ENCODE data around the gene DCC.
A peak's percentile ranks its signal among the peaks of the same experiment; 100 is the strongest.

Gene DCC

DNA sequence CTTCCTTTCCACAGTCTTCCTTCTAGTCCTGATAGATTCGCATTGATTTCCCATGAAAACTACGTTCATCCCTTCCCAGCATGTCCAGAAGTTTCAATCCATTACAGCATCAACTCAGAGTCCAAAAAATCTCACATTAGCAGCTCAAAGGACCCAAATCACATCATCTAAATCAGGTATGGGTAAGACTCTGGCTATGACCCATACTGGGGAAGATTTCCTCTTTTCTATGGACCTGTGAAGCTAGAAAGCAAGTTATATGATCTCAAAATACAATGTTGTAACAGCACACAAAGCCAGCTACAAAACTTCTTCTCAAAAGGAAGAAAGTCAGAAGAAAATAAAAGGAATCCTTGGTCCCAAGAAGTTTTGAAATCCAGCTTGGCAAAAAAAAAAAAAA lies 5.7 kb upstream of the DCC start:
- H3K36me3 ChIP-seq (ENCODE audit: insufficient read depth, low read length), result no peaks in the 10 kb centered on the region
- 92% methylated on average over 2 of the region's 2 CpGs for WGBS
- H3K4me3 ChIP-seq (ENCODE audit: low read length), result no peak overlapping the region
- peaks cover 16% of the 10 kb centered on the region for H3K27me3 ChIP-seq (ENCODE audit: insufficient read depth, low read length)
- peaks cover 2% of the 10 kb centered on the region; the same call in 1 of the 2 replicates for H3K4me1 ChIP-seq (ENCODE audit: insufficient read depth, low read length)
- no peaks in the 10 kb centered on the region for H3K9me3 ChIP-seq (ENCODE audit: insufficient read depth, low read depth, low read length)
- H3K27ac ChIP-seq (ENCODE audit: low read depth, low read length), result no peak overlapping the region
- H3K9ac ChIP-seq (ENCODE audit: low read depth, low read length), result no peak overlapping the region

- no CpG with 5 or more reads among the region's 1 CpG for WGBS
- H3K27ac ChIP-seq (ENCODE audit: low read depth, low read length), result no peak overlapping the region
- H3K4me3 ChIP-seq (ENCODE audit: low read length), result no peak overlapping the region
- H3K27me3 ChIP-seq (ENCODE audit: insufficient read depth, low read length), result peaks cover 22% of the 10 kb centered on the region
- no peak overlapping the region for H3K9ac ChIP-seq (ENCODE audit: low read depth, low read length)
- peaks cover 5% of the 10 kb centered on the region; the same call in 1 of the 2 replicates for H3K4me1 ChIP-seq (ENCODE audit: insufficient read depth, low read length)
- no peaks in the 10 kb centered on the region for H3K9me3 ChIP-seq (ENCODE audit: insufficient read depth, low read depth, low read length)
- no peaks in the 10 kb centered on the region for H3K36me3 ChIP-seq (ENCODE audit: insufficient read depth, low read length)
Measured at GRCh38 chr18:52334896-52335295, 5.1 kb upstream of the DCC start.

DNA sequence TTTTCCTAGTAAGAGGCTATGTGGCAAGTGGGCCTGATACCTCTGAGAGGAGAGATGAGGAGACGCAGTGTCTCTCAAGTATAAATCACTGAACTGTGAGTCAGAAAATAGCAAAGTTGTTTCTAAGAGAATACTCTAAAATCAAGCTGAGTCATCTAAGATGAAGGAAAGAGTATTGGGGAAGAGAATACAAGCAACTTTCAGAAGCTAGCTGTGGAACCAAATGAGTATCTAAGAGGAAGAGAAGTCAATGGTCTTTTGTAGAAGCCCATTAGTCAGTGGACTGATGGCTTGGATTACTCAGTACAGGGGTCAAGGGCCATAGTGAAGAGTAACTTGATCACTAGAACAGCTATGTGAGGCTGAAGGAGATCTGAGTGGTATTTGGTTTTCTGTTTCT lies 2.7 kb upstream of the DCC start:
- 87% methylated on average over 1 of the region's 1 CpG for WGBS
- no peak overlapping the region for H3K9ac ChIP-seq (ENCODE audit: low read depth, low read length)
- H3K9me3 ChIP-seq (ENCODE audit: insufficient read depth, low read depth, low read length), result no peaks in the 10 kb centered on the region
- peaks cover 17% of the 10 kb centered on the region for H3K4me1 ChIP-seq (ENCODE audit: insufficient read depth, low read length)
- H3K36me3 ChIP-seq (ENCODE audit: insufficient read depth, low read length), result no peaks in the 10 kb centered on the region
- no peak overlapping the region for H3K4me3 ChIP-seq (ENCODE audit: low read length)
- no peak overlapping the region for H3K27ac ChIP-seq (ENCODE audit: low read depth, low read length)
- H3K27me3 ChIP-seq (ENCODE audit: insufficient read depth, low read length), result peaks cover 45% of the 10 kb centered on the region

GRCh38 chr18:52340406-52341102 lies 557 bp downstream of the DCC start:
- Histone ChIP-seq H3K4me1 (ENCODE audit: insufficient read depth, low read length) (peaks cover 17% of the 10 kb centered on the region), H3K4me3 (ENCODE audit: low read length) (peak overlapping the region; percentile 70), H3K36me3 (ENCODE audit: insufficient read depth, low read length) (no peaks in the 10 kb centered on the region), H3K9ac (ENCODE audit: low read depth, low read length) (no peak overlapping the region), H3K27ac (ENCODE audit: low read depth, low read length) (no peak overlapping the region), H3K27me3 (ENCODE audit: insufficient read depth, low read length) (peaks cover 53% of the 10 kb centered on the region), H3K9me3 (ENCODE audit: insufficient read depth, low read depth, low read length) (no peaks in the 10 kb centered on the region)
- 3% methylated on average over 30 of the region's 32 CpGs for WGBS

DNA sequence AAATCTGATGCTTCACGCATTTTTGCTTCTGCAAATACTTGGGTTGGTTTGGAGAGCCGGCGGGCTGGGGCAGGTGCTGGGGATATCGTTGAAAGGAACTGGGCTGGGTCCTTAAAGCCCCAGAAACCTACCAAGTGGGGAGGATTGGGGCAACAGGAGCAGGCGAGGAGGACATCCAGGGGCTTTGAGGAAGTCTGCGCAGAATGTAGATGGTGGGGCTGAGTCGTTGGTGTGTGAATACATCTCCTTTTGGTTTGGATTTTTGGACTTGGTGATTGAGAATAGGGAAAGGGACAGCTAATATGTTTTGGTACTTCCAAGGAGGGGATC lies 1.1 kb downstream of the DCC start:
- H3K27me3 ChIP-seq (ENCODE audit: insufficient read depth, low read length), result peaks cover 53% of the 10 kb centered on the region
- 6% methylated on average over 7 of the region's 7 CpGs for WGBS

DNA sequence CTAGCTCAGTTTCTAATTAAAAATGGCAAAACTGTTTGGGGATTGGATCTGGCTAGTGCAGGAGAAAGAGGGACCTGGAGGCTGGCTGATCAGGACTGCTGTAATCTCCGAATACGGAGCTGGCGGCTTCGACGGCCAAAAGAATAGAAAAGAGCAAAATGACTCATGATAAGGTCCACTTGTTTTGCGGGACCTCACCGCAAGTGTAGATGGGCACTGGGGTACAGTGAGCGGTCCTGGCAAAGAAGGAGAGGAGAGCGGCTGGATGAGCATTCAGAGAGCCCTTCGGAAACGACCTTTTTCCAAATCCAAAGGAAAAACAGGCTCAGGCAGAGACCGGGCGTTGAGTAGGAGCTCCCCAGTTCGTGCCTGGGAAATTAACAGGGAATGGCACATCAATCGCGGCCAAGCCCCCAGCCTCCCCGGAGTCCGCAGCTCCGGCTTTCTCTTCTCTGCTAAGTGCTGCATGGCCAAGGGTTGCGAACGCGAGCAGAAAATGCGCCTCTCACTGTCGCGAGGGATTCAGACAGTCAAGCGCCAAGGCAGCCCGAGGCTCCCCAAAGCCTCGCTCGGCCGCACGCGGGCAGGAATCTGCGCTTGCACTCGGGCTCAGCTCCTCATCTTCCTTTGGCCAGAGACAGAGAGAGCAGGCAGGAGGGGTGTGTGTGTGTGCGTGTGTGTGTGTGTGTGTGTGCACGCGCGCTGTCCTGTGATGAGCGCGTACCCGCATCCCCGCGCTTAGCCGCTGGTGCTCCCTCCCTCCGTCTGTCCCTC lies 1.8 kb downstream of the DCC start:
- Histone ChIP-seq H3K9me3 (ENCODE audit: insufficient read depth, low read depth, low read length) (no peaks in the 10 kb centered on the region), H3K36me3 (ENCODE audit: insufficient read depth, low read length) (no peaks in the 10 kb centered on the region), H3K4me1 (ENCODE audit: insufficient read depth, low read length) (peaks cover 17% of the 10 kb centered on the region), H3K9ac (ENCODE audit: low read depth, low read length) (0 out of 2 replicates have a peak overlapping the region, but pooled peaks have one; percentile 0), H3K4me3 (ENCODE audit: low read length) (peak overlapping the region; percentile 70), H3K27ac (ENCODE audit: low read depth, low read length) (no peak overlapping the region), H3K27me3 (ENCODE audit: insufficient read depth, low read length) (peaks cover 53% of the 10 kb centered on the region)
- 1% methylated on average over 40 of the region's 45 CpGs for WGBS

More for the DNA sequence above, 1.1 kb downstream of the DCC start:
- Histone ChIP-seq H3K9ac (ENCODE audit: low read depth, low read length) (no peak overlapping the region), H3K36me3 (ENCODE audit: insufficient read depth, low read length) (no peaks in the 10 kb centered on the region), H3K4me3 (ENCODE audit: low read length) (peak overlapping the region; percentile 70), H3K4me1 (ENCODE audit: insufficient read depth, low read length) (peaks cover 17% of the 10 kb centered on the region), H3K9me3 (ENCODE audit: insufficient read depth, low read depth, low read length) (no peaks in the 10 kb centered on the region), H3K27ac (ENCODE audit: low read depth, low read length) (no peak overlapping the region)

- 34% methylated on average over 5 of the region's 6 CpGs for WGBS
Measured at GRCh38 chr18:52342456-52342855, 2.5 kb downstream of the DCC start.

DNA sequence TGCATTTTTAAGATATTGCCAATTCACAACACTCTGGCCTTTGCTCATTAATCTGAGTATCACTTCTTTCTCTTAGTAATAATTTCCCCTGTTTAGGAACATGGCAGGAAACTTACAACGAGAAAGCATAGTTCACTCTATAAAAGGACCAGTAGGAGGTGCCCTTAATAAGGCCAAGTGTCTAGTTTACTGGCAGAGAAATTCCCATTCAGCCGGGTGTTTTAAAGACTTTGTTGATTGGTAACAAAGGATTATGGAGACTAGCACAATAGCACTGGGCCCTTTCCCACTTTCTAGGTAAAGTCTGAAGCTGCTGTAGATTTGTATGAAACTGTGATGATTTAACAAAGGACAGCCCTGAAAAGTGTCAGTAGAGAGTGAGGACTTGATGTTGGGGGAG lies 3.1 kb downstream of the DCC start:
- H3K9ac ChIP-seq (ENCODE audit: low read depth, low read length), result no peak overlapping the region
- peaks cover 3% of the 10 kb centered on the region; the same call in 1 of the 2 replicates for H3K9me3 ChIP-seq (ENCODE audit: insufficient read depth, low read depth, low read length)
- H3K27me3 ChIP-seq (ENCODE audit: insufficient read depth, low read length), result peaks cover 49% of the 10 kb centered on the region
- peaks cover 17% of the 10 kb centered on the region for H3K4me1 ChIP-seq (ENCODE audit: insufficient read depth, low read length)
- no peak overlapping the region for H3K27ac ChIP-seq (ENCODE audit: low read depth, low read length)
- no peaks in the 10 kb centered on the region for H3K36me3 ChIP-seq (ENCODE audit: insufficient read depth, low read length)
- WGBS, result 39% methylated on average over 2 of the region's 2 CpGs
- H3K4me3 ChIP-seq (ENCODE audit: low read length), result 0 out of 2 replicates have a peak overlapping the region, but pooled peaks have one; percentile 70

More at GRCh38 chr18:52342456-52342855, 2.5 kb downstream of the DCC start:
- Histone ChIP-seq H3K4me1 (ENCODE audit: insufficient read depth, low read length) (peaks cover 17% of the 10 kb centered on the region), H3K4me3 (ENCODE audit: low read length) (peak overlapping the region; percentile 70), H3K9me3 (ENCODE audit: insufficient read depth, low read depth, low read length) (no peaks in the 10 kb centered on the region), H3K27me3 (ENCODE audit: insufficient read depth, low read length) (peaks cover 53% of the 10 kb centered on the region), H3K9ac (ENCODE audit: low read depth, low read length) (no peak overlapping the region), H3K36me3 (ENCODE audit: insufficient read depth, low read length) (no peaks in the 10 kb centered on the region), H3K27ac (ENCODE audit: low read depth, low read length) (no peak overlapping the region)

GRCh38 chr18:52343731-52344340 lies 3.8 kb downstream of the DCC start:
- Histone ChIP-seq H3K9me3 (ENCODE audit: insufficient read depth, low read depth, low read length) (peaks cover 3% of the 10 kb centered on the region; the same call in 1 of the 2 replicates), H3K4me1 (ENCODE audit: insufficient read depth, low read length) (peaks cover 17% of the 10 kb centered on the region), H3K9ac (ENCODE audit: low read depth, low read length) (no peak overlapping the region), H3K4me3 (ENCODE audit: low read length) (no peak overlapping the region), H3K36me3 (ENCODE audit: insufficient read depth, low read length) (no peaks in the 10 kb centered on the region), H3K27me3 (ENCODE audit: insufficient read depth, low read length) (peaks cover 42% of the 10 kb centered on the region), H3K27ac (ENCODE audit: low read depth, low read length) (no peak overlapping the region)
- WGBS, result 90% methylated on average over 6 of the region's 6 CpGs

DNA sequence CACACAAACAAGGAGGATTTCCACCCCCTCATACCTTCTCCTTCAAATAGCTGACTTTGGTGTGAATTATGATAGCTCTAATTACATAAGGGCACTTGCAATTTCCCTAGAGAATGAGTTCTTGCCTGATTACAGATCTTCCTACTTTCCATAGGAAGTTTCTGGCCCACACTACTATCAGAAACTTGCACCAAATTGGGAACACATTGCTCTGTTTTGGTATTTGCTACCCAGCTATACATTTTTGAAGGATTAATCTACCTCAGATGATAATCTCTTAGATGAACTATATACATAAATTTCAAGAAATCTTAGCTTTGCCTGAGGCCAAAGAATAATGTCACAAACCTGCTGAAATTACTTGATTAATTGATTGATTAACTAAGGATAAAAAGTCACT lies 4.9 kb downstream of the DCC start:
- Histone ChIP-seq H3K4me3 (ENCODE audit: low read length) (no peak overlapping the region), H3K9ac (ENCODE audit: low read depth, low read length) (no peak overlapping the region), H3K27ac (ENCODE audit: low read depth, low read length) (no peak overlapping the region), H3K36me3 (ENCODE audit: insufficient read depth, low read length) (no peaks in the 10 kb centered on the region), H3K9me3 (ENCODE audit: insufficient read depth, low read depth, low read length) (peaks cover 3% of the 10 kb centered on the region; the same call in 1 of the 2 replicates), H3K27me3 (ENCODE audit: insufficient read depth, low read length) (peaks cover 32% of the 10 kb centered on the region), H3K4me1 (ENCODE audit: insufficient read depth, low read length) (peaks cover 12% of the 10 kb centered on the region; the same call in 1 of the 2 replicates)

GRCh38 chr18:52345428-52345827 lies 5.4 kb downstream of the DCC start:
- Histone ChIP-seq H3K9ac (ENCODE audit: low read depth, low read length) (no peak overlapping the region), H3K27me3 (ENCODE audit: insufficient read depth, low read length) (peaks cover 26% of the 10 kb centered on the region), H3K4me3 (ENCODE audit: low read length) (no peak overlapping the region), H3K36me3 (ENCODE audit: insufficient read depth, low read length) (no peaks in the 10 kb centered on the region), H3K27ac (ENCODE audit: low read depth, low read length) (no peak overlapping the region), H3K9me3 (ENCODE audit: insufficient read depth, low read depth, low read length) (peaks cover 3% of the 10 kb centered on the region; the same call in 1 of the 2 replicates), H3K4me1 (ENCODE audit: insufficient read depth, low read length) (peaks cover 12% of the 10 kb centered on the region; the same call in 1 of the 2 replicates)
- WGBS, result 87% methylated on average over 4 of the region's 4 CpGs

All from HUES64 (cell line).